Neural crest cell (in vitro differentiated cells): ENCODE data around the gene KRTAP4-12. TPM values are rescaled to one million over a fixed set of nuclear protein-coding genes. Genes with fewer than 3 reads are reported as not detected.
"Not testable (repeated sequence)": the region's sequence is repeated elsewhere in the genome, so short reads cannot be mapped to it uniquely, and the experiment has no call there.

Experiments
- DNase-seq: peaks from one replicate; pipeline ENCODE4 v3.0.0; 2021; ENCODE audit warnings: low read depth, mixed read lengths, low spot score
- H3K27ac Mint-ChIP-seq: one replicate; pipeline ENCODE4 v1.8.0; 2021; ENCODE audit warnings: mild to moderate bottlenecking, mixed read lengths; ENCODE audit not compliant: unreplicated experiment
- H3K27me3 Mint-ChIP-seq: 2 replicates; pipeline ENCODE4 v1.8.0; 2021; ENCODE audit warnings: low read depth, mild to moderate bottlenecking, mixed read lengths
- H3K36me3 Mint-ChIP-seq: 2 replicates; pipeline ENCODE4 v1.8.0; 2021; ENCODE audit warnings: low read depth, mild to moderate bottlenecking, mixed read lengths
- H3K4me1 Mint-ChIP-seq: 2 replicates; pipeline ENCODE4 v1.8.0; 2021; ENCODE audit warnings: mixed read lengths
- H3K4me3 Mint-ChIP-seq: one replicate; pipeline ENCODE4 v1.8.0; 2021; ENCODE audit warnings: mild to moderate bottlenecking, mixed read lengths
- H3K9me3 Mint-ChIP-seq: 2 replicates; pipeline ENCODE4 v1.8.0; 2021; ENCODE audit warnings: mixed read lengths
- total RNA-seq: library from RNA; stranded (reverse); gene quantifications from 2 replicates; pipeline ENCODE4 v1.2.1, GENCODE V29; 2021
- TF ChIP-seq, protein P1 (sequence below): fragments of 200-600 bp; sonication (generic); conservative IDR thresholded peaks from 2 replicates; pipeline ENCODE4 v1.5.0; 2021; ENCODE audit warnings: antibody characterized with exemption, mild to moderate bottlenecking

KRTAP4-12 gene
- total RNA-seq, 1 donor from 2014 or later = not detected

DNA sequence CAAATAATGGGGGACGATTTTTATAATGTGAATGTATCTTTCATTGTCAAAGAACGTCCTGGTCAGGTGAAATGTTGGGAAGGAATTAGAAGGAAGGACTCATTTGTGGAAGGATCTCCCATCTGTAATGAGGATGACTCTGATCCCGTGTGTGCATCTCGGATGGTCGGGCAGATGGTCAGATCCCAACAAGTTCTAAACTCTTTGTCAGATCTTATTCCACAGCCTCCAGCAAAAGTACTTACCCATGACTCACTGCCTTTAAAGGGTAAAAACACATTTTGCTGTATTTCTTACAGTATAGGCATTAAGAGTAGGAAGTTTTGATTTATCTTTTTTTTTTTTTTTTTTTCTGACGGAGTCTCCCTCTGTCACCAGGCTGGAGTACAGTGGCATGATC, 25.5 kb downstream of the KRTAP4-12 start:
- H3K36me3 Mint-ChIP-seq = no peaks in the 10 kb centered on the region

DNA sequence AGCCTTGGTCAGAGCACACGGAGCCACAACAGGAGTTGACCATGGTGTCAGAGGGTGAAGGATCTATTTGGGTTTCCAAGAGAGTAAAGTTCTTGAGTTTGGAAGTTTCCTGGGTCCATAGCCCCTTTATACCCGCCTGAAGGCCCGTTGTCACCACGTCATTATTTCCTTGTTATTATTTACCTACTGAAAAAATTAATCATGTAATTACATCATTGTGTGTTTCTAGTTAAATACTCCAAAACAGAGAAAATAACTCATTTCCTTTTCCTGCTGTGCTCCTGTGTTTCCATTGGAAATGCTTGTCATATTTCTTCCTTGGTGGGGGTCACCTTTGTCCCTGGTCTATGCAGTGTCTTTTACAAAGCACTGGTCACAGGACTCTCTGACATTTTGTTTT, 25.9 kb downstream of the KRTAP4-12 start, which contains the start of gene KRTAP4-8:
Gene KRTAP4-8 (minus strand): TSS at position 101 of the 400 bp plus-strand sequence. CDS start 58 bp downstream, at position 43.
- H3K27me3 Mint-ChIP-seq = peaks cover 26% of the 10 kb centered on the region
- no peak within 1 kb of the TSS for H3K4me3 Mint-ChIP-seq
- no peak for DNase-seq
- peaks cover 5% of the 10 kb centered on the region for H3K9me3 Mint-ChIP-seq
- no peak within 1 kb of the TSS for H3K27ac Mint-ChIP-seq
- TF ChIP-seq, protein P1, sequence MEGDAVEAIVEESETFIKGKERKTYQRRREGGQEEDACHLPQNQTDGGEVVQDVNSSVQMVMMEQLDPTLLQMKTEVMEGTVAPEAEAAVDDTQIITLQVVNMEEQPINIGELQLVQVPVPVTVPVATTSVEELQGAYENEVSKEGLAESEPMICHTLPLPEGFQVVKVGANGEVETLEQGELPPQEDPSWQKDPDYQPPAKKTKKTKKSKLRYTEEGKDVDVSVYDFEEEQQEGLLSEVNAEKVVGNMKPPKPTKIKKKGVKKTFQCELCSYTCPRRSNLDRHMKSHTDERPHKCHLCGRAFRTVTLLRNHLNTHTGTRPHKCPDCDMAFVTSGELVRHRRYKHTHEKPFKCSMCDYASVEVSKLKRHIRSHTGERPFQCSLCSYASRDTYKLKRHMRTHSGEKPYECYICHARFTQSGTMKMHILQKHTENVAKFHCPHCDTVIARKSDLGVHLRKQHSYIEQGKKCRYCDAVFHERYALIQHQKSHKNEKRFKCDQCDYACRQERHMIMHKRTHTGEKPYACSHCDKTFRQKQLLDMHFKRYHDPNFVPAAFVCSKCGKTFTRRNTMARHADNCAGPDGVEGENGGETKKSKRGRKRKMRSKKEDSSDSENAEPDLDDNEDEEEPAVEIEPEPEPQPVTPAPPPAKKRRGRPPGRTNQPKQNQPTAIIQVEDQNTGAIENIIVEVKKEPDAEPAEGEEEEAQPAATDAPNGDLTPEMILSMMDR = no peak
- no peaks in the 10 kb centered on the region for H3K36me3 Mint-ChIP-seq
- H3K4me1 Mint-ChIP-seq = no peaks in the 10 kb centered on the region

More for the DNA sequence above, 25.5 kb downstream of the KRTAP4-12 start:
- no peaks in the 10 kb centered on the region for H3K4me1 Mint-ChIP-seq
- no peak for DNase-seq
- no peak overlapping the region for H3K4me3 Mint-ChIP-seq
- TF ChIP-seq, protein P1 = no peak
- peaks cover 27% of the 10 kb centered on the region for H3K27me3 Mint-ChIP-seq
- no peak overlapping the region for H3K27ac Mint-ChIP-seq
- peaks cover 5% of the 10 kb centered on the region for H3K9me3 Mint-ChIP-seq

DNA sequence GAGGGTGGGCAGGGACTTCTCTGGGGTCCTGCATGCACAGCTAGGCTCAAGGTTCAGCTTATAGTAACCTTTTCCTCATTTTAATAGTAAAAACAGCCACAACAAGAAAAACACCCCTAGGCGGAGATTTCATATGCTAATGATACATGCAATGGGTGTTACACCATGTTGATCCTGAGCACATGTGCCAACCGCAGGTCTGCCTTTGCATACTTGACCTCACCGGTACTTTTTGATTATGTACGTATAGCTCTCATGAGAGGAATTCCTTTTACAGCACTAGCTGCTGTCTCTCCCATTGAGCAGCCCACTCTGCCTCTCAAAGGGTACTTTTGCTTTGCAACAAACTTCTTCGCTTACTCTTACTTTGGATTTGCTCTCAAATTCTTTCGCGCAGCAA, 27.9 kb downstream of the KRTAP4-12 start:
- TF ChIP-seq, protein P1 = no peak
- peaks cover 26% of the 10 kb centered on the region for H3K27me3 Mint-ChIP-seq
- H3K4me3 Mint-ChIP-seq = no peak overlapping the region
- H3K4me1 Mint-ChIP-seq = no peaks in the 10 kb centered on the region
- no peak overlapping the region for H3K27ac Mint-ChIP-seq
- H3K36me3 Mint-ChIP-seq = no peaks in the 10 kb centered on the region
- H3K9me3 Mint-ChIP-seq = peaks cover 5% of the 10 kb centered on the region
- DNase-seq = no peak

DNA sequence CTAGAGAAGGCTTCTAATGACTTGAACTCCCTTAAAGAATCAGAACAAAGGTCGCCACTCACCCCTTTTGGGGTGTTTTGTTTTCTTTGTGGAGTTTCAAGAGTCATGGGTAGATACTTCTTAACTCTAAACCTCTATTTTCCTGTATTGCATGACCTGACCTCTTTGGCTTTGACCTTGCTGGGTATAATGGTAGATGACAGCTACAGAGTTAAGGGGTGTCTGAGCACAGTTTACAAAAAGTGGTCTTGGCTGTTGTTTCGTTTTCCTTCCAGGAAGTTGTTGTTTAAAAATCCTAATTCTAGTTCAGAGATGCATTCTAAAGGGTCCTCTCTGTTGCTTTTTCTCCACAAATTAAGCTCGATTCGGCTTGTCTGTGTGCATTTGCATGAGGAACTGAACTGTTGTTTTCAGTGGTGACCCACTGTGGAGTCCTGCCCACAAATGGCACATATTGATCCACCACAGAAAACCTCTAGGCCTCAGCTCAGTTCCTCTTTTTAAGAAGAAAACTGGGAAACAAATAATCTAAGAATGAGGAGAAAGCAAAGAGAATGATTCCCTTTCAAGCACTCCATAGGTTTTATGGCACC, 35.1 kb downstream of the KRTAP4-12 start:
- H3K4me1 Mint-ChIP-seq, H3K27ac Mint-ChIP-seq, H3K36me3 Mint-ChIP-seq, H3K4me3 Mint-ChIP-seq, H3K9me3 Mint-ChIP-seq, DNase-seq, H3K27me3 Mint-ChIP-seq: not testable (repeated sequence)

DNA sequence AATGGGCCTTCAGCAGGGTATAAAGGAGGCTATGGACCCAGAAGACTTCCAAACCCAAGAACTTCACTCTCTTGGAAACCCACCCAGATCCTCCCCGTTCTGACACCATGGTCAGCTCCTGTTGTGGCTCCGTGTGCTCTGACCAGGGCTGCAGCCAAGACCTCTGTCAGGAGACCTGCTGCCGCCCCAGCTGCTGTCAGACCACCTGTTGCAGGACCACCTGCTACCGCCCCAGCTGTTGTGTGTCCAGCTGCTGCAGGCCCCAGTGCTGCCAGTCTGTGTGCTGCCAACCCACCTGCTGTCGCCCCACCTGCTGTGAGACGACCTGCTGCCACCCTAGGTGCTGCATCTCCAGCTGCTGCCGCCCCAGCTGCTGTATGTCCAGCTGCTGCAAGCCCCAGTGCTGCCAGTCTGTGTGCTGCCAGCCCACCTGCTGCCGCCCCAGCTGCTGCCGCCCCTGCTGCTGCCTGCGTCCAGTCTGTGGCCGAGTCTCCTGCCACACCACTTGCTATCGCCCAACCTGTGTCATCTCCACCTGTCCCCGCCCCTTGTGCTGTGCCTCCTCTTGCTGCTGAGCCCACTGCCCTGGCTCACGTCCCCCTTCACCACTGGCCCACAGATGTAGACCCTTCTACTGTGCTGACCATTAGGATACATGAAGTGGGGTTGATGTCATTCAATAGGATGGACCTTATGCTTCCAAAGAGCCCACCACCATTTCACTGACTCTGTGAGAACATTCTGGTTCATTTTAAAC, 39.7 kb downstream of the KRTAP4-12 start, which contains the start of gene KRTAP4-7:
Gene KRTAP4-7 (plus strand): TSS at position 51 of the 757 bp plus-strand sequence. CDS start 57 bp downstream, at position 108.
- not testable (repeated sequence) for H3K27me3 Mint-ChIP-seq, H3K9me3 Mint-ChIP-seq, H3K4me1 Mint-ChIP-seq, H3K4me3 Mint-ChIP-seq, DNase-seq, H3K27ac Mint-ChIP-seq, H3K36me3 Mint-ChIP-seq

DNA sequence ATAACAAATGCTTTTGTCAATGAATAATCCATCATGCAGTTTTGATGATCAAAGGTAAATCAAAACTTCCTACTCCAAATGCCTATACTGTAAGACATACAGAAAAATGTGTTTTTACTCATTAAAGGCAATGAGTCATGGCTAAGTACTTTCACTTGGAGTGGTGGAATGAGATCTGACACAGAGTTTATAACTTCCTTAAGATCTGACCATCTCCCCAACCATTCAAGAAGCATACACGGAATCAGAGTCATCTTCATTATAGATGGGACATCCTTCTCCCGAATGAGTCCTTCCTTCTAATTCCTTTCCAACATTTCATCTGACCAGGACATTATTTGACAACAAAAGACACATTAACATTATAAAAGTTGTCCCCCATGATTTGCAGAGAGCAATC, 40.6 kb downstream of the KRTAP4-12 start:
- DNase-seq, H3K27me3 Mint-ChIP-seq, H3K27ac Mint-ChIP-seq, H3K36me3 Mint-ChIP-seq, H3K4me3 Mint-ChIP-seq, H3K4me1 Mint-ChIP-seq, H3K9me3 Mint-ChIP-seq: not testable (repeated sequence)

DNA sequence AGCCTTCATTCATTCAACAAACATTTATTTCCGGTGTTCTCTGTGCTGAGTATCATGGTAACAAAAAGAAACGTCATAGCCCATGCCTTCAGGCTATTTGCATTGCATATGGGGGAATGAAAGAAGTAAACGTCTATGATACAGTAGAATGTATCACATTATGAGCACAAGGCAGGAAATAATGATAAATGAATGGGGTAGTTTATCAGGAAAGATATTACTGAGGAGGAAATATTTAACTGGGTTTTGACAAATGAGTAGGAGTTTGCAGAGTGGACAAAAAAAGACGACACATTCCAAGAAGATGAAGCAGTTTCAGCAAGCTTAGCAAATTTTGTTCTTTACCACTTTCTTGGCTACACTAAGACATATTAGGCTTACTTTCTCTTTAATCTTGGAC, 41.4 kb downstream of the KRTAP4-12 start:
- no peak for DNase-seq
- TF ChIP-seq, protein P1 = no peak
- no peak overlapping the region for H3K4me3 Mint-ChIP-seq
- H3K27ac Mint-ChIP-seq = no peak overlapping the region
- H3K36me3 Mint-ChIP-seq = no peaks in the 10 kb centered on the region
- peaks cover 9% of the 10 kb centered on the region for H3K27me3 Mint-ChIP-seq
- H3K4me1 Mint-ChIP-seq = no peaks in the 10 kb centered on the region
- H3K9me3 Mint-ChIP-seq = no peaks in the 10 kb centered on the region
